Smooth muscle cell (in vitro differentiated cells): ENCODE measurements around the gene CPT1C. TPM values are rescaled to one million over a fixed set of nuclear protein-coding genes. Genes with fewer than 3 reads are reported as not detected.

Experiments
- DNase-seq: peaks from one replicate; lab custom pipeline; 2025; ENCODE audit not compliant: unreplicated experiment; lab: John Stamatoyannopoulos, UW
- H2AFZ ChIP-seq: fragments of 200-600 bp; sonication (generic); 2 replicates; pipeline ENCODE4 v1.6.0; 2016; ENCODE audit warnings: antibody characterized with exemption, low read depth, mild to moderate bottlenecking
- H3F3A ChIP-seq: fragments of 200-600 bp; sonication (generic); 2 replicates; pipeline ENCODE4 v1.6.0; 2017; ENCODE audit warnings: antibody characterized with exemption, low read depth
- H3K27ac ChIP-seq: fragments of 200-600 bp; sonication (generic); 2 replicates; pipeline ENCODE4 v1.5.1; 2016; ENCODE audit warnings: low read depth, mild to moderate bottlenecking
- H3K27me3 ChIP-seq: fragments of 200-600 bp; sonication (generic); 2 replicates; pipeline ENCODE4 v1.6.1; 2016; ENCODE audit warnings: low read depth, mild to moderate bottlenecking
- H3K36me3 ChIP-seq: fragments of 200-600 bp; sonication (generic); 2 replicates; pipeline ENCODE4 v1.5.1; 2016; ENCODE audit warnings: low read depth
- H3K4me1 ChIP-seq: fragments of 200-600 bp; sonication (generic); 2 replicates; pipeline ENCODE4 v1.5.1; 2016; ENCODE audit warnings: low read depth
- H3K4me2 ChIP-seq: fragments of 200-600 bp; sonication (generic); 2 replicates; pipeline ENCODE4 v1.6.0; 2016; ENCODE audit warnings: mild to moderate bottlenecking
- H3K4me3 ChIP-seq: fragments of 200-600 bp; sonication (generic); 2 replicates; pipeline ENCODE4 v1.5.1; 2016; ENCODE audit warnings: mild to moderate bottlenecking
- H3K79me2 ChIP-seq: fragments of 200-600 bp; sonication (generic); 2 replicates; pipeline ENCODE4 v1.6.0; 2016; ENCODE audit warnings: low read depth, mild to moderate bottlenecking
- H3K9ac ChIP-seq: fragments of 200-600 bp; sonication (generic); 2 replicates; pipeline ENCODE4 v1.6.0; 2016; ENCODE audit warnings: low read depth
- H3K9me3 ChIP-seq: fragments of 200-600 bp; sonication (generic); replicated peaks from 2 replicates; pipeline ENCODE4 v1.5.1; 2016; ENCODE audit warnings: low read depth
- H4K20me1 ChIP-seq: fragments of 200-600 bp; sonication (generic); 2 replicates; pipeline ENCODE4 v1.6.0; 2016; ENCODE audit warnings: low read depth
- WGBS: methylation state at CpG from one replicate; pipeline ENCODE4 v1.1.7; 2016; ENCODE audit warnings: low lambda C conversion rate; 5-methylcytosine and 5-hydroxymethylcytosine counted together
- polyA plus RNA-seq: library from polyadenylated mRNA; unstranded; fragments of >200 nt; fragmentation: Nextera tagmentation; extraction: Ambion mirVana; gene quantifications from 2 replicates; pipeline ENCODE4 v1.2.1, GENCODE V29; 2016
- total RNA-seq: library from RNA; depleted of rRNA; stranded (reverse); fragments of >200 nt; gene quantifications from 2 replicates; pipeline ENCODE4 v1.2.3, GENCODE V29; 2014
- TF ChIP-seq, protein P1 (sequence below): fragments of 200-600 bp; sonication (generic); IDR thresholded peaks from 2 replicates; pipeline ENCODE4 v1.5.1; 2017; ENCODE audit warnings: borderline replicate concordance, mild to moderate bottlenecking, antibody characterized with exemption; ENCODE audit not compliant: insufficient read depth, poor library complexity, severe bottlenecking

CPT1C gene
- total and polyA plus RNA-seq, 2 experiments from 2014 or later = 19.7 to 20.0 TPM

DNA sequence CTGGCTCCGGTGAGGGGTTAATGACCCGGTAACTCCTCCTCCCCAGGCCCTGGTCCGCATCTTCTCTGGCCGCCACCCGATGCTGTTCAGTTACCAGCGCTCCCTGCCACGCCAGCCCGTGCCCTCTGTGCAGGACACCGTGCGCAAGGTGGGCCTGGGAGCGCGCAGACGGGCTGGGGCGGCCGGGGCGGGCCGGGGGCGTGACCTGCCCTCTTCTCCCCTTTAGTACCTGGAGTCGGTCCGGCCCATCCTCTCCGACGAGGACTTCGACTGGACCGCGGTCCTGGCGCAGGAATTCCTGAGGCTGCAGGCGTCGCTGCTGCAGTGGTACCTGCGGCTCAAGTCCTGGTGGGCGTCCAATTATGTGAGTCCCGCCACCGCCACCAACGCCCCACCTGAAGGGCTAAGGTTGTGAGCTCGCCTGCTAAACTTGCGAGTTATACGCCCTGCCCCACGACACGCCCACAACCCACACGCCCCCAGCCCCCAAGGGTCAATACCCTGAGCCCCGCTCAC is 10.4 kb downstream of the CPT1C start:
- H4K20me1 ChIP-seq = no peaks in the 10 kb centered on the region
- no peaks in the 10 kb centered on the region for H3K4me1 ChIP-seq
- no peak overlapping the region for H3K4me2 ChIP-seq
- WGBS = 92% methylated on average over 27 of the region's 40 CpGs
- H3K36me3 ChIP-seq = no peaks in the 10 kb centered on the region
- DNase-seq = no peak
- H3K4me3 ChIP-seq = no peak overlapping the region
- H3F3A ChIP-seq = no peaks in the 10 kb centered on the region
- H3K9ac ChIP-seq = no peak overlapping the region
- H3K9me3 ChIP-seq = no peaks in the 10 kb centered on the region
- no peak overlapping the region for H3K27ac ChIP-seq
- TF ChIP-seq, protein P1, sequence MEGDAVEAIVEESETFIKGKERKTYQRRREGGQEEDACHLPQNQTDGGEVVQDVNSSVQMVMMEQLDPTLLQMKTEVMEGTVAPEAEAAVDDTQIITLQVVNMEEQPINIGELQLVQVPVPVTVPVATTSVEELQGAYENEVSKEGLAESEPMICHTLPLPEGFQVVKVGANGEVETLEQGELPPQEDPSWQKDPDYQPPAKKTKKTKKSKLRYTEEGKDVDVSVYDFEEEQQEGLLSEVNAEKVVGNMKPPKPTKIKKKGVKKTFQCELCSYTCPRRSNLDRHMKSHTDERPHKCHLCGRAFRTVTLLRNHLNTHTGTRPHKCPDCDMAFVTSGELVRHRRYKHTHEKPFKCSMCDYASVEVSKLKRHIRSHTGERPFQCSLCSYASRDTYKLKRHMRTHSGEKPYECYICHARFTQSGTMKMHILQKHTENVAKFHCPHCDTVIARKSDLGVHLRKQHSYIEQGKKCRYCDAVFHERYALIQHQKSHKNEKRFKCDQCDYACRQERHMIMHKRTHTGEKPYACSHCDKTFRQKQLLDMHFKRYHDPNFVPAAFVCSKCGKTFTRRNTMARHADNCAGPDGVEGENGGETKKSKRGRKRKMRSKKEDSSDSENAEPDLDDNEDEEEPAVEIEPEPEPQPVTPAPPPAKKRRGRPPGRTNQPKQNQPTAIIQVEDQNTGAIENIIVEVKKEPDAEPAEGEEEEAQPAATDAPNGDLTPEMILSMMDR = no peak
- no peak overlapping the region for H2AFZ ChIP-seq
- H3K27me3 ChIP-seq = no peaks in the 10 kb centered on the region
- no peaks in the 10 kb centered on the region for H3K79me2 ChIP-seq

DNA sequence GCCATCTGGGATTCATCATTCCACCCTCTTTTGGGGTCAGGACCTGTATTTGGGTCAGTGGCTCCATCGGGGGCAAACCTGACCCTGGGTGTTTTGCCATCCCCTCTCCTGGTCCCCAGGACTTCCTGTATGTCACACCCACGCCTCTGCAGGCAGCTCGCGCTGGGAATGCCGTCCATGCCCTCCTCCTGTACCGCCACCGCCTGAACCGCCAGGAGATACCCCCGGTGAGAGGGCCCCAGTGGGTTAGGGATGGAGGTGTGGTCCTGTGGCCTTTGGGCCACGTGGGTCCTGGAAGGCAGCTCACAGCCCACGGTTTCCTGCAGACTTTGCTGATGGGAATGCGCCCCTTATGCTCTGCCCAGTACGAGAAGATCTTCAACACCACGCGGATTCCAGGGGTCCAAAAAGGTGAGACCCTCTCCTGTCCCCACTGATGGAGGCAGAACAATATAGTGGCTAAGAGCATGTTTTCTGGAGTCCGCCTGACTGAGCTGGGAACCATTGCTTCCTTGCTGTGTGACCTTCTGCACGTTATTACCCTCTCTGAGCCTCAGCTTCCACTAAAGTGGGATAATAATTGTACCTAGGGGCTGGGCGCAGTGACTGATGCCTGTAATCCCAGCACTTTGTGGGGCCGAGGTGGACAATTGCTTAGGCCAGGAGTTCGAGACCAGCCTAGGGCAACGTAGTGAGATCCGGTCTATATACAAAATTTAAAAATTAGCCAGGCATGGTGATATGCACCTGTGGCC is 14.1 kb downstream of the CPT1C start:
- Histone ChIP-seq H2AFZ (no peak overlapping the region), H3K27ac (no peak overlapping the region), H3K9ac (no peak overlapping the region), H3K27me3 (no peaks in the 10 kb centered on the region), H4K20me1 (no peaks in the 10 kb centered on the region), H3K4me3 (no peak overlapping the region), H3K9me3 (no peaks in the 10 kb centered on the region), H3K4me1 (no peaks in the 10 kb centered on the region), H3K36me3 (no peaks in the 10 kb centered on the region), H3K4me2 (no peak overlapping the region), H3F3A (no peaks in the 10 kb centered on the region), H3K79me2 (no peaks in the 10 kb centered on the region)
- TF ChIP-seq, protein P1 = no peak
- 95% methylated on average over 22 of the region's 22 CpGs for WGBS
- no peak for DNase-seq

DNA sequence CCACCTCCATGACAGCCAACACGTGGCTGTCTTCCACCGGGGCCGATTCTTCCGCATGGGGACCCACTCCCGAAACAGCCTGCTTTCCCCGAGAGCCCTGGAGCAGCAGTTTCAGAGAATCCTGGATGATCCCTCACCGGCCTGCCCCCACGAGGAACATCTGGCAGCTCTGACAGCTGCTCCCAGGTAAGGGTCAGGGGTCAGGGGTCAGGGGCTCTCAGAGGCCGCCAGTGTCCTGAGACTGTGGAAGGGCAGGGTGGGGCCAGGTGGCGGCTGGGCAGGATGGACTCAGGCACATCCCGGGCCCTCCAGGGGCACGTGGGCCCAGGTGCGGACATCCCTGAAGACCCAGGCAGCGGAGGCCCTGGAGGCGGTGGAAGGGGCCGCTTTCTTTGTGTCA is 15.0 kb downstream of the CPT1C start:
- TF ChIP-seq, protein P1 = no peak
- no peak overlapping the region for H3K4me3 ChIP-seq
- no peaks in the 10 kb centered on the region for H3F3A ChIP-seq
- no peaks in the 10 kb centered on the region for H3K4me1 ChIP-seq
- no peaks in the 10 kb centered on the region for H4K20me1 ChIP-seq
- no peak overlapping the region for H2AFZ ChIP-seq
- H3K27me3 ChIP-seq = no peaks in the 10 kb centered on the region
- H3K4me2 ChIP-seq = no peak overlapping the region
- no peak for DNase-seq
- no peak overlapping the region for H3K27ac ChIP-seq
- 97% methylated on average over 16 of the region's 16 CpGs for WGBS
- H3K9ac ChIP-seq = no peak overlapping the region
- no peaks in the 10 kb centered on the region for H3K36me3 ChIP-seq
- H3K79me2 ChIP-seq = no peaks in the 10 kb centered on the region
- H3K9me3 ChIP-seq = no peaks in the 10 kb centered on the region
